WTC11 (cell line): ENCODE data around the gene ALDH1A2. TPM values are rescaled to one million over a fixed set of nuclear protein-coding genes. Genes with fewer than 3 reads are reported as not detected.

Experiments used
- ATAC-seq: fragments of 200-7000 bp; cut with Tn5 transposase; 2 replicates; pipeline ENCODE4 v1.10.0; 2021; ENCODE audit warnings: mild to moderate bottlenecking, moderate library complexity
- CTCF ChIA-PET: fragments of 300-600 bp; sonication (Branson Sonifier 250); formaldehyde crosslinking; loops from one replicate; lab custom pipeline; 2021; ENCODE audit warnings: antibody characterized with exemption; lab: Charles Lee
- POLR2A ChIA-PET: fragments of 350-600 bp; sonication (Branson Sonifier 250); formaldehyde crosslinking; loops from one replicate; lab custom pipeline; 2021; ENCODE audit warnings: antibody characterized with exemption; lab: Charles Lee
- DNase-seq: peaks from one replicate; pipeline ENCODE4 v3.0.0; 2021; ENCODE audit warnings: low spot score
- H3K27ac Mint-ChIP-seq: 2 replicates; pipeline ENCODE4 v1.8.0; 2021; ENCODE audit warnings: mixed read lengths
- H3K27me3 Mint-ChIP-seq: 2 replicates; pipeline ENCODE4 v1.8.0; 2021; ENCODE audit warnings: low read depth, mild to moderate bottlenecking, moderate library complexity, mixed read lengths
- H3K36me3 Mint-ChIP-seq: 2 replicates; pipeline ENCODE4 v1.8.0; 2021; ENCODE audit warnings: mixed read lengths
- H3K4me1 Mint-ChIP-seq: 2 replicates; pipeline ENCODE4 v1.8.0; 2022; ENCODE audit warnings: mixed read lengths
- H3K4me3 Mint-ChIP-seq: 2 replicates; pipeline ENCODE4 v1.8.0; 2021; ENCODE audit warnings: mild to moderate bottlenecking, moderate library complexity, mixed read lengths
- H3K9me3 Mint-ChIP-seq: 2 replicates; pipeline ENCODE4 v1.8.0; 2021; ENCODE audit warnings: mixed read lengths
- ATF3 ChIP-seq: sonication (generic); formaldehyde crosslinking; conservative IDR thresholded peaks from 2 replicates; pipeline ENCODE4 v1.8.1; 2022; ENCODE audit warnings: mild to moderate bottlenecking, missing genetic modification reagents
- FOXJ3 ChIP-seq: sonication (generic); formaldehyde crosslinking; IDR thresholded peaks from 2 replicates; pipeline ENCODE4 v1.9.0; 2021; ENCODE audit warnings: missing genetic modification reagents, mild to moderate bottlenecking, borderline replicate concordance
- FOXP1 ChIP-seq: sonication (generic); formaldehyde crosslinking; IDR thresholded peaks from 2 replicates; pipeline ENCODE4 v1.8.0; 2022; ENCODE audit warnings: missing genetic modification reagents, mild to moderate bottlenecking, moderate library complexity, borderline replicate concordance
- GRHL2 ChIP-seq: fragments of 250-450 bp; sonication (Bioruptor Pico); IDR thresholded peaks from 2 replicates; pipeline ENCODE4 v1.8.0; 2022; ENCODE audit warnings: mild to moderate bottlenecking, moderate library complexity; ENCODE audit not compliant: insufficient replicate concordance, severe bottlenecking
- GTF2I ChIP-seq: fragments of 250-450 bp; sonication (Bioruptor Pico); conservative IDR thresholded peaks from 2 replicates; pipeline ENCODE4 v1.4.0; 2021; ENCODE audit warnings: mild to moderate bottlenecking
- MXD4 ChIP-seq: fragments of 250-450 bp; sonication (Bioruptor Pico); IDR thresholded peaks from 2 replicates; pipeline ENCODE4 v1.8.0; 2021; ENCODE audit warnings: mild to moderate bottlenecking, moderate library complexity, borderline replicate concordance
- MYBL2 ChIP-seq: sonication (generic); formaldehyde crosslinking; IDR thresholded peaks from 2 replicates; pipeline ENCODE4 v1.8.1; 2023; ENCODE audit warnings: mild to moderate bottlenecking, moderate library complexity, missing genetic modification reagents
- NFE2L1 ChIP-seq: sonication (generic); formaldehyde crosslinking; IDR thresholded peaks from 2 replicates; pipeline ENCODE4 v1.8.1; 2023; ENCODE audit warnings: missing genetic modification reagents
- NR2C2 ChIP-seq: sonication (generic); formaldehyde crosslinking; IDR thresholded peaks from 2 replicates; pipeline ENCODE4 v1.8.0; 2022; ENCODE audit warnings: mild to moderate bottlenecking, missing genetic modification reagents
- NR3C1 ChIP-seq: sonication (generic); formaldehyde crosslinking; conservative IDR thresholded peaks from 2 replicates; pipeline ENCODE4 v1.8.1; 2023; ENCODE audit warnings: low read depth, mild to moderate bottlenecking, missing genetic modification reagents
- PRRX2 ChIP-seq: fragments of 250-450 bp; sonication (Bioruptor Pico); IDR thresholded peaks from 2 replicates; pipeline ENCODE4 v1.8.0; 2021; ENCODE audit warnings: mild to moderate bottlenecking
- ZNF121 ChIP-seq: sonication (generic); formaldehyde crosslinking; IDR thresholded peaks from 2 replicates; pipeline ENCODE4 v1.8.0; 2023; ENCODE audit warnings: missing genetic modification reagents
- ZNF232 ChIP-seq: sonication (generic); formaldehyde crosslinking; IDR thresholded peaks from 2 replicates; pipeline ENCODE4 v1.8.0; 2022; ENCODE audit warnings: mild to moderate bottlenecking, missing genetic modification reagents
- ZNF396 ChIP-seq: fragments of 250-450 bp; sonication (Bioruptor Pico); IDR thresholded peaks from 2 replicates; pipeline ENCODE4 v1.8.0; 2021; ENCODE audit warnings: mild to moderate bottlenecking, moderate library complexity, borderline replicate concordance
- ZNF532 ChIP-seq: fragments of 250-450 bp; sonication (Bioruptor Pico); IDR thresholded peaks from 2 replicates; pipeline ENCODE4 v1.9.0; 2021; ENCODE audit warnings: mild to moderate bottlenecking, borderline replicate concordance
- ZSCAN18 ChIP-seq: fragments of 250-450 bp; sonication (Bioruptor Pico); IDR thresholded peaks from 2 replicates; pipeline ENCODE4 v2.1.2; 2022; ENCODE audit warnings: mild to moderate bottlenecking, moderate library complexity
- total RNA-seq: library from RNA; stranded (reverse); gene quantifications from 3 replicates; pipeline ENCODE4 v1.2.3, GENCODE V29; 2021
- TF ChIP-seq, protein P1 (sequence below): sonication (generic); formaldehyde crosslinking; IDR thresholded peaks from 2 replicates; pipeline ENCODE4 v1.8.1; 2023; ENCODE audit warnings: mild to moderate bottlenecking, missing genetic modification reagents, moderate library complexity
- TF ChIP-seq, protein P2 (sequence below): sonication (generic); formaldehyde crosslinking; IDR thresholded peaks from 2 replicates; pipeline ENCODE4 v1.8.1; 2022; ENCODE audit warnings: low read depth, missing genetic modification reagents, borderline replicate concordance
- TF ChIP-seq, protein P3 (sequence below): sonication (generic); formaldehyde crosslinking; IDR thresholded peaks from 2 replicates; pipeline ENCODE4 v1.8.0; 2022; ENCODE audit warnings: mild to moderate bottlenecking, missing genetic modification reagents

ALDH1A2 gene
- total RNA-seq, 1 experiment from 2014 or later, result 1.1 TPM

GRCh38 chr15:57931570-57931969 lies 133.9 kb downstream of the ALDH1A2 start (continued):
- no peak for TF ChIP-seq FOXJ3

DNA sequence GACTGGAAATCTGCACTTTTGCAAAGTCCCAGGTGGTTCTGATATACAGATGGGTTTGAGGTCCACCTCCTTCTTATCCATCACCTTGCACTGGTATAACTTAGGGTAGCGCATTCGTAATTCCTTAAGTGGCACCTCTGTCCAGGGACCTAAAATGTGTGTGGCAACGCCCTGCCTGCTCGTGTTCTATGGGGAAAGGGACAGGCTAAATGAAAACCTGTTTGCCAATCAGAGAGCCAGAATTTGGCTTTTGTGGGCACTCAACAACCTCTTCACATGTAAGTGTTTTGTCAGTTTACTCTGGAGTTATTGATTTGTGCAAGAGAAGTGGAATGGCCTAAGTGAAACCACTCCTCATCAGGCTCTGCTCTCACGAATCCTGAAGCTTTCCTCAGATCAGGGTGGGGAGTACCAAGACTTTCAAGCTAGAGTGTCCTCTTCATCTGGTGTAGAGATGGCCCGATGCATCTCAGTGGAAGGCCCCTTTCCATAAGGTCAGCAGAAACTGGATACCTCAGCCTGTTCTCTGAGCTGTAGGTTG lies 138.3 kb downstream of the ALDH1A2 start:
- Mint-ChIP-seq H3K9me3 (peaks cover 17% of the 10 kb centered on the region), H3K4me1 (peaks cover 8% of the 10 kb centered on the region), H3K27ac (no peak overlapping the region), H3K4me3 (no peak overlapping the region), H3K36me3 (no peaks in the 10 kb centered on the region), H3K27me3 (peaks cover 3% of the 10 kb centered on the region; the same call in 1 of the 2 replicates)
- ChIA-PET POLR2A (no interaction called here), CTCF (no interaction called here)
- TF ChIP-seq, protein P1, sequence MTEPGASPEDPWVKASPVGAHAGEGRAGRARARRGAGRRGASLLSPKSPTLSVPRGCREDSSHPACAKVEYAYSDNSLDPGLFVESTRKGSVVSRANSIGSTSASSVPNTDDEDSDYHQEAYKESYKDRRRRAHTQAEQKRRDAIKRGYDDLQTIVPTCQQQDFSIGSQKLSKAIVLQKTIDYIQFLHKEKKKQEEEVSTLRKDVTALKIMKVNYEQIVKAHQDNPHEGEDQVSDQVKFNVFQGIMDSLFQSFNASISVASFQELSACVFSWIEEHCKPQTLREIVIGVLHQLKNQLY (CRISPR knock-in tag), result no peak
- TF ChIP-seq NR3C1, result no peak
- TF ChIP-seq ZNF396 (CRISPR knock-in tag), result no peak
- TF ChIP-seq ZNF121 (CRISPR knock-in tag), result no peak
- no peak for TF ChIP-seq FOXP1 (CRISPR knock-in tag)
- no peak for TF ChIP-seq ATF3 (CRISPR knock-in tag)
- TF ChIP-seq ZNF532 (CRISPR knock-in tag), result no peak
- no peak for TF ChIP-seq MYBL2 (CRISPR knock-in tag)
- DNase-seq (no peak), ATAC-seq (no peak)

DNA sequence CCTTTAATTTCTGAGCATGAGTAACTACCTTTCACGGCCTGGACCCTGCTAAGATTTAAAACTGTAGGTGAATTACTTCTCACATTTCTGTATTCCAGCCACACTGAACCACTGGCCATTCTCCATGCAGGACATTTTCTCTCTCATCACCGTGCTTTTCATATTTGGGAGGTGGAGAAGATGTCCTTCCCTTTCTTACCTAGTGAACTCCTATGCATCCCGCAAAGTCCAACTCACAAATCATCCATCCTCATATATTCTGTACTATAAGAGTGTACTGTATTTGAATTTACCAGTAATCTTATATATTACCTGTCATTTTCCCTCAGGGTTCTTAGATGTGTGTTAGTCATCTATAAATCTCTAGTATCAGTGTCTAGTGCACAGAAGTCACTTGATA lies 139.9 kb downstream of the ALDH1A2 start:
- CTCF ChIA-PET, result no interaction called here
- Mint-ChIP-seq H3K4me1 (no peaks in the 10 kb centered on the region), H3K27me3 (no peaks in the 10 kb centered on the region), H3K4me3 (no peak overlapping the region), H3K9me3 (peaks cover 17% of the 10 kb centered on the region), H3K36me3 (no peaks in the 10 kb centered on the region), H3K27ac (no peak overlapping the region)
- DNase-seq (no peak), ATAC-seq (no peak)
- POLR2A ChIA-PET, result no interaction called here
- TF ChIP-seq NFE2L1 (no peak), MXD4 (CRISPR knock-in tag) (no peak), GRHL2 (CRISPR knock-in tag) (no peak), ZNF232 (CRISPR knock-in tag) (no peak), ZSCAN18 (CRISPR knock-in tag) (no peak), PRRX2 (CRISPR knock-in tag) (no peak), GTF2I (CRISPR knock-in tag) (no peak), NR2C2 (CRISPR knock-in tag) (no peak)
- TF ChIP-seq, protein P2, sequence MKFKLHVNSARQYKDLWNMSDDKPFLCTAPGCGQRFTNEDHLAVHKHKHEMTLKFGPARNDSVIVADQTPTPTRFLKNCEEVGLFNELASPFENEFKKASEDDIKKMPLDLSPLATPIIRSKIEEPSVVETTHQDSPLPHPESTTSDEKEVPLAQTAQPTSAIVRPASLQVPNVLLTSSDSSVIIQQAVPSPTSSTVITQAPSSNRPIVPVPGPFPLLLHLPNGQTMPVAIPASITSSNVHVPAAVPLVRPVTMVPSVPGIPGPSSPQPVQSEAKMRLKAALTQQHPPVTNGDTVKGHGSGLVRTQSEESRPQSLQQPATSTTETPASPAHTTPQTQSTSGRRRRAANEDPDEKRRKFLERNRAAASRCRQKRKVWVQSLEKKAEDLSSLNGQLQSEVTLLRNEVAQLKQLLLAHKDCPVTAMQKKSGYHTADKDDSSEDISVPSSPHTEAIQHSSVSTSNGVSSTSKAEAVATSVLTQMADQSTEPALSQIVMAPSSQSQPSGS (CRISPR knock-in tag), result no peak
- TF ChIP-seq, protein P3, sequence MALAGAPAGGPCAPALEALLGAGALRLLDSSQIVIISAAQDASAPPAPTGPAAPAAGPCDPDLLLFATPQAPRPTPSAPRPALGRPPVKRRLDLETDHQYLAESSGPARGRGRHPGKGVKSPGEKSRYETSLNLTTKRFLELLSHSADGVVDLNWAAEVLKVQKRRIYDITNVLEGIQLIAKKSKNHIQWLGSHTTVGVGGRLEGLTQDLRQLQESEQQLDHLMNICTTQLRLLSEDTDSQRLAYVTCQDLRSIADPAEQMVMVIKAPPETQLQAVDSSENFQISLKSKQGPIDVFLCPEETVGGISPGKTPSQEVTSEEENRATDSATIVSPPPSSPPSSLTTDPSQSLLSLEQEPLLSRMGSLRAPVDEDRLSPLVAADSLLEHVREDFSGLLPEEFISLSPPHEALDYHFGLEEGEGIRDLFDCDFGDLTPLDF (CRISPR knock-in tag), result no peak
